Lung (tissue), 12 donors: ENCODE results near the gene ARHGAP15. TPM values are rescaled to one million over a fixed set of nuclear protein-coding genes. Genes with fewer than 3 reads are reported as not detected.

Experiments
- ATAC-seq: fragments of 200-7000 bp; cut with Tn5 transposase; one replicate; pipeline ENCODE4 v1.9.1; 2020; ENCODE audit warnings: moderate number of reproducible peaks; ENCODE audit not compliant: insufficient read depth, low FRiP score
- DNase-seq, 3 donors: peaks; one replicate each; pipeline ENCODE4 v3.0.0-alpha.2; 2013 to 2017
- H3K27ac ChIP-seq, 2 donors: one replicate each; pipeline ENCODE4 v1.5.1; 2013; ENCODE audit warnings: mild to moderate bottlenecking in 2 of 2, moderate library complexity in 2 of 2, control low read depth in 1 of 2, inconsistent platforms in 1 of 2, low read depth in 1 of 2, low read length in 1 of 2
- H3K27me3 ChIP-seq, 3 donors: one replicate each; pipeline ENCODE4 v1.5.1; 2013; ENCODE audit warnings: low read length in 2 of 3; ENCODE audit not compliant: control insufficient read depth in 3 of 3, insufficient read depth in 3 of 3
- H3K36me3 ChIP-seq, 4 donors: one replicate each; pipeline ENCODE4 v1.5.1; 2013; ENCODE audit warnings: low read length in 4 of 4, mild to moderate bottlenecking in 1 of 4, moderate library complexity in 1 of 4; ENCODE audit not compliant: control insufficient read depth in 4 of 4, insufficient read depth in 4 of 4
- H3K4me1 ChIP-seq, 5 donors: one replicate each; pipeline ENCODE4 v1.5.1; 2013; ENCODE audit warnings: low read length in 5 of 5, mild to moderate bottlenecking in 2 of 5, moderate library complexity in 1 of 5; ENCODE audit not compliant: control insufficient read depth in 5 of 5, insufficient read depth in 5 of 5
- H3K4me3 ChIP-seq: one replicate; pipeline ENCODE4 v1.5.1; 2013; ENCODE audit warnings: mild to moderate bottlenecking, control low read depth, moderate library complexity
- H3K9ac ChIP-seq, 2 donors: one replicate each; pipeline ENCODE4 v1.5.1; 2013; ENCODE audit warnings: low read length in 2 of 2, control low read depth in 1 of 2; ENCODE audit not compliant: insufficient read depth in 1 of 2
- H3K9me3 ChIP-seq, 4 donors: one replicate each; pipeline ENCODE4 v1.5.1; 2013; ENCODE audit warnings: low read length in 3 of 4, mild to moderate bottlenecking in 1 of 4, moderate library complexity in 1 of 4; ENCODE audit not compliant: control insufficient read depth in 4 of 4, insufficient read depth in 3 of 4
- CTCF ChIP-seq: IDR thresholded peaks from 2 replicates; pipeline ENCODE4 v1.5.1; 2012; ENCODE audit warnings: mild to moderate bottlenecking; ENCODE audit errors: control extremely low read depth, extremely low read depth
- WGBS, 2 donors: extraction: QIAGEN DNeasy Blood & Tissue Kit; methylation state at CpG; one replicate each; pipeline ENCODE4 v1.1.7; 2013; 5-methylcytosine and 5-hydroxymethylcytosine counted together
- polyA plus RNA-seq, 2 donors: library from polyadenylated mRNA; stranded (reverse); fragments of 200-250 nt; gene quantifications; one replicate each; pipeline ENCODE4 v1.2.1, GENCODE V29; 2013
- total RNA-seq, 2 donors: library from RNA; depleted of rRNA in 1 of 2; stranded (reverse); fragments of >200 nt in 1 of 2; gene quantifications; one replicate each; pipeline ENCODE4 v1.2.1, GENCODE V29; 2014 to 2021
- donor health status: control.
- donor health status: control.
- donor health status: Bipolar disorder and iron deficiency.
- donor health status: healthy.
- donor health status: DM: yes; HTN: yes; CAD: no.

The ARHGAP15 gene
- total and polyA plus RNA-seq, 4 donors = 5.9 to 74.3 (median 13.2) TPM

- TF ChIP-seq CTCF = no peak
- no peak for DNase-seq
- no peak overlapping the region for H3K27ac ChIP-seq
- no peak overlapping the region for H3K9ac ChIP-seq
- H3K4me3 ChIP-seq = no peak overlapping the region
- no peaks in the 10 kb centered on the region for H3K27me3 ChIP-seq
- H3K36me3 ChIP-seq = no peaks in the 10 kb centered on the region
- H3K4me1 ChIP-seq = no peaks in the 10 kb centered on the region
- ATAC-seq = no peak
- H3K9me3 ChIP-seq = no peaks in the 10 kb centered on the region
- WGBS, 2 donors = 42 to 46% methylated on average over 4 of the region's 4 CpGs
These were observed 5.3 kb upstream of the ARHGAP15 start for GRCh38 chr2:143123911-143124310.

GRCh38 chr2:143124445-143124844 lies 4.8 kb upstream of the ARHGAP15 start:
- TF ChIP-seq CTCF = no peak
- H3K27ac ChIP-seq = no peak overlapping the region
- ATAC-seq = no peak
- H3K4me3 ChIP-seq = no peak overlapping the region
- no peak overlapping the region for H3K9ac ChIP-seq
- DNase-seq = no peak
- H3K4me1 ChIP-seq = no peaks in the 10 kb centered on the region
- 62 to 75% methylated on average over 2 of the region's 2 CpGs for WGBS, 2 donors
- no peaks in the 10 kb centered on the region for H3K27me3 ChIP-seq
- H3K36me3 ChIP-seq = no peaks in the 10 kb centered on the region
- H3K9me3 ChIP-seq = no peaks in the 10 kb centered on the region

- Histone ChIP-seq H3K4me1 (no peaks in the 10 kb centered on the region), H3K4me3 (no peak overlapping the region), H3K36me3 (no peaks in the 10 kb centered on the region), H3K27me3 (no peaks in the 10 kb centered on the region), H3K9me3 (no peaks in the 10 kb centered on the region), H3K27ac (no peak overlapping the region), H3K9ac (no peak overlapping the region)
- no peak for DNase-seq
- 52 to 63% methylated on average over 2 of the region's 2 CpGs for WGBS, 2 donors
- no peak for ATAC-seq
- no peak for TF ChIP-seq CTCF
These were observed 3.5 kb upstream of the ARHGAP15 start for GRCh38 chr2:143125717-143126116.

GRCh38 chr2:143132355-143132754 lies 3.1 kb downstream of the ARHGAP15 start:
- 34 to 51% methylated on average over 2 of the region's 2 CpGs for WGBS, 2 donors
- TF ChIP-seq CTCF = no peak

More at GRCh38 chr2:143132355-143132754, 3.1 kb downstream of the ARHGAP15 start:
- DNase-seq (no peak), ATAC-seq (no peak)
- Histone ChIP-seq H3K4me1 (no peaks in the 10 kb centered on the region), H3K9me3 (no peaks in the 10 kb centered on the region), H3K9ac (no peak overlapping the region), H3K36me3 (no peaks in the 10 kb centered on the region), H3K27ac (no peak overlapping the region), H3K27me3 (no peaks in the 10 kb centered on the region), H3K4me3 (no peak overlapping the region)
